ENCODE results near the gene ZNF783. TPM values are rescaled to one million over a fixed set of nuclear protein-coding genes. Genes with fewer than 3 reads are reported as not detected.
A peak's percentile ranks its signal among the peaks of the same experiment; 100 is the strongest.

ZNF783 gene
- total and polyA plus RNA-seq, 9 of the 15 experiments (the other 6 are each of a cell fraction or from before 2014, with no cell fraction given) = 0.66 to 11.2 (median 5.4) TPM

GRCh38 chr7:149325248-149325647, 63.3 kb downstream of the ZNF783 start:
- no peak overlapping the region for H3K4me2 ChIP-seq (ENCODE audit: insufficient read depth, low read length)
- no peaks in the 10 kb centered on the region for H3K79me2 ChIP-seq (ENCODE audit: control insufficient read depth, insufficient read depth, low read length)
- no peaks in the 10 kb centered on the region for H3K9me3 ChIP-seq (replicated peaks; ENCODE audit: control insufficient read depth, insufficient read depth, low read depth, low read length)
- ATAC-seq = no peak
- no peaks in the 10 kb centered on the region for H3K36me3 ChIP-seq (ENCODE audit: control insufficient read depth, insufficient read depth, low read length)
- 2% methylated on average over 2 of the region's 2 CpGs for WGBS (ENCODE audit: insufficient coverage, low coverage, missing lambda C conversion rate)
- in situ Hi-C loops (cut with MboI) (no loop called here), intact Hi-C loops (cut with micrococcal nuclease) (no loop called here)
- no TSS peak for BruUV-seq (replicated peaks)
- H3K27ac ChIP-seq (ENCODE audit: extremely low read depth, low read depth, low read length) = no peak overlapping the region
- no peaks in the 10 kb centered on the region; a peak in 2 of 5 replicates for H3K4me1 ChIP-seq (replicated peaks in 1 of 2; ENCODE audit: control insufficient read depth in 2 of 2, insufficient read depth in 2 of 2, low read length in 2 of 2)
- no peak for DNase-seq (ENCODE audit: extremely low read depth in 1 of 4, low spot score in 3 of 4)
- H4K20me1 ChIP-seq (replicated peaks; ENCODE audit: control insufficient read depth, insufficient read depth, low read length) = no peaks in the 10 kb centered on the region
- TF ChIP-seq STAT5A (IDR thresholded peaks at IDR 0.05; ENCODE audit: borderline replicate concordance, low read length) (peak; percentile 18; the same call in 1 of the 2 replicates), PHF21A (IDR thresholded peaks at IDR 0.05; ENCODE audit: borderline replicate concordance, low read depth) (no peak), CBX3 (IDR thresholded peaks at IDR 0.05; ENCODE audit: borderline replicate concordance in 1 of 2, low read length in 2 of 2) (peak in 1 of 2 experiments; percentile 36; a peak in 1 of 3 replicates), CBX5 (IDR thresholded peaks at IDR 0.05; ENCODE audit: borderline replicate concordance, low read depth) (0 out of 2 replicates have a peak, but pooled peaks have one; percentile 49), ZFP36 (IDR thresholded peaks at IDR 0.05; ENCODE audit: low read depth, low read length, partially characterized antibody) (peak; percentile 82), FOXP4 (CRISPR knock-in tag; IDR thresholded peaks at IDR 0.05; ENCODE audit: borderline replicate concordance) (no peak)
- H2AFZ ChIP-seq (ENCODE audit: low read depth, low read length) = no peak overlapping the region
- H3K9me1 ChIP-seq (ENCODE audit: control insufficient read depth, insufficient read depth, low read length) = no peaks in the 10 kb centered on the region
- POLR2A ChIA-PET = no interaction called here
- no peak overlapping the region for H3K9ac ChIP-seq (ENCODE audit: insufficient read depth in 1 of 2, low read depth in 2 of 2, low read length in 2 of 2)
- H3K27me3 ChIP-seq (ENCODE audit: control insufficient read depth in 2 of 2, insufficient read depth in 2 of 2, low read length in 2 of 2) = no peaks in the 10 kb centered on the region; a peak in 1 of 5 replicates
- no peak for FAIRE-seq
- no peak overlapping the region for H3K4me3 ChIP-seq
- CTCF ChIA-PET (ENCODE audit: low intra/inter-chr PET ratio) = no interaction called here
